Endothelial cell (in vitro differentiated cells): Measurements from ENCODE around the gene PSMD2. TPM values are rescaled to one million over a fixed set of nuclear protein-coding genes. Genes with fewer than 3 reads are reported as not detected.
A peak's percentile ranks its signal among the peaks of the same experiment; 100 is the strongest.

Experiments
- DNase-seq: peaks from one replicate; pipeline ENCODE4 v3.0.0; 2021; ENCODE audit warnings: low spot score
- H3K27ac Mint-ChIP-seq: one replicate; pipeline ENCODE4 v1.8.0; 2021; ENCODE audit warnings: mixed read lengths, inconsistent platforms; ENCODE audit not compliant: unreplicated experiment
- H3K27me3 Mint-ChIP-seq: one replicate; pipeline ENCODE4 v1.8.0; 2021; ENCODE audit warnings: mild to moderate bottlenecking, moderate library complexity, mixed read lengths, inconsistent platforms; ENCODE audit not compliant: unreplicated experiment
- H3K36me3 Mint-ChIP-seq: one replicate; pipeline ENCODE4 v1.8.0; 2021; ENCODE audit warnings: mild to moderate bottlenecking, low read depth, mixed read lengths, inconsistent platforms; ENCODE audit not compliant: unreplicated experiment
- H3K4me1 Mint-ChIP-seq: one replicate; pipeline ENCODE4 v1.8.0; 2021; ENCODE audit warnings: mild to moderate bottlenecking, mixed read lengths, inconsistent platforms; ENCODE audit not compliant: unreplicated experiment
- H3K4me3 Mint-ChIP-seq: one replicate; pipeline ENCODE4 v1.8.0; 2021; ENCODE audit warnings: mild to moderate bottlenecking, mixed read lengths, inconsistent platforms; ENCODE audit not compliant: unreplicated experiment
- H3K9me3 Mint-ChIP-seq: one replicate; pipeline ENCODE4 v1.8.0; 2021; ENCODE audit warnings: mixed read lengths, inconsistent platforms; ENCODE audit not compliant: unreplicated experiment
- total RNA-seq: library from RNA; stranded (reverse); fragmentation: NEBNext Ultra II Directional; extraction: Animal tissue kit (Norgen Biotek cat#: 25700); gene quantifications from one replicate; pipeline ENCODE4 v1.2.1, GENCODE V29; 2021; ENCODE audit not compliant: unreplicated experiment
- TF ChIP-seq, protein P1 (sequence below): fragments of 200-600 bp; sonication (generic); IDR thresholded peaks from one replicate; pipeline ENCODE4 v1.5.0; 2021; ENCODE audit warnings: antibody characterized with exemption; ENCODE audit not compliant: unreplicated experiment

The PSMD2 gene
- total RNA-seq, 1 donor from 2014 or later: 292 TPM

DNA sequence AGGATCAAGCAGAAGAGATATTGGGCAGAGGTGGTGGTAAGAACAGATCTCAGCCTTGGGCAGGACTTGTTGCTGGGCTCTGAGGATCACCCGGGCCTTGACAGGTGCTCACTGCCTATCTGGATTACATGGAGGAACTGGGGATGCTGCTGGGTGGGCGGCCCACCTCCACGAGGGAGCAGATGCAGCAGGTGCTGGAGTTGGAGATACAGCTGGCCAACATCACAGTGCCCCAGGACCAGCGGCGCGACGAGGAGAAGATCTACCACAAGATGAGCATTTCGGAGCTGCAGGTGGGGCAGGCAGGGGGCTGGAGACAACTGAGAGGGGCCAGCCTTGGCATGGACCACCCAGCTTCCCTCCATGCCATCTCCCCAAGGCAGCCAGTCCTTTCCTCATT lies 15.4 kb upstream of the PSMD2 start:
- DNase-seq: no peak
- TF ChIP-seq, protein P1, sequence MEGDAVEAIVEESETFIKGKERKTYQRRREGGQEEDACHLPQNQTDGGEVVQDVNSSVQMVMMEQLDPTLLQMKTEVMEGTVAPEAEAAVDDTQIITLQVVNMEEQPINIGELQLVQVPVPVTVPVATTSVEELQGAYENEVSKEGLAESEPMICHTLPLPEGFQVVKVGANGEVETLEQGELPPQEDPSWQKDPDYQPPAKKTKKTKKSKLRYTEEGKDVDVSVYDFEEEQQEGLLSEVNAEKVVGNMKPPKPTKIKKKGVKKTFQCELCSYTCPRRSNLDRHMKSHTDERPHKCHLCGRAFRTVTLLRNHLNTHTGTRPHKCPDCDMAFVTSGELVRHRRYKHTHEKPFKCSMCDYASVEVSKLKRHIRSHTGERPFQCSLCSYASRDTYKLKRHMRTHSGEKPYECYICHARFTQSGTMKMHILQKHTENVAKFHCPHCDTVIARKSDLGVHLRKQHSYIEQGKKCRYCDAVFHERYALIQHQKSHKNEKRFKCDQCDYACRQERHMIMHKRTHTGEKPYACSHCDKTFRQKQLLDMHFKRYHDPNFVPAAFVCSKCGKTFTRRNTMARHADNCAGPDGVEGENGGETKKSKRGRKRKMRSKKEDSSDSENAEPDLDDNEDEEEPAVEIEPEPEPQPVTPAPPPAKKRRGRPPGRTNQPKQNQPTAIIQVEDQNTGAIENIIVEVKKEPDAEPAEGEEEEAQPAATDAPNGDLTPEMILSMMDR: no peak
- H3K4me1 Mint-ChIP-seq: peaks cover under 1% of the 10 kb centered on the region
- no peak overlapping the region for H3K4me3 Mint-ChIP-seq
- peaks cover 22% of the 10 kb centered on the region for H3K27me3 Mint-ChIP-seq
- no peaks in the 10 kb centered on the region for H3K36me3 Mint-ChIP-seq
- no peak overlapping the region for H3K27ac Mint-ChIP-seq
- no peaks in the 10 kb centered on the region for H3K9me3 Mint-ChIP-seq

- Mint-ChIP-seq H3K27me3 (peaks cover 25% of the 10 kb centered on the region), H3K4me1 (no peaks in the 10 kb centered on the region), H3K36me3 (no peaks in the 10 kb centered on the region), H3K27ac (peak overlapping the region; percentile 55), H3K9me3 (no peaks in the 10 kb centered on the region), H3K4me3 (no peak overlapping the region)
- DNase-seq: peak; percentile 70
- TF ChIP-seq, protein P1: no peak
These were observed 14.3 kb upstream of the PSMD2 start for GRCh38 chr3:184284696-184285095.

GRCh38 chr3:184289426-184289938 lies 9.6 kb upstream of the PSMD2 start:
- no peaks in the 10 kb centered on the region for H3K36me3 Mint-ChIP-seq
- TF ChIP-seq, protein P1: peak; percentile 62
- no peaks in the 10 kb centered on the region for H3K9me3 Mint-ChIP-seq
- peaks cover 6% of the 10 kb centered on the region for H3K4me1 Mint-ChIP-seq
- DNase-seq: peak; percentile 71
- no peak overlapping the region for H3K27ac Mint-ChIP-seq
- H3K27me3 Mint-ChIP-seq: peaks cover 7% of the 10 kb centered on the region
- no peak overlapping the region for H3K4me3 Mint-ChIP-seq

- Mint-ChIP-seq H3K27ac (no peak overlapping the region), H3K4me1 (peaks cover 6% of the 10 kb centered on the region), H3K36me3 (no peaks in the 10 kb centered on the region), H3K27me3 (peaks cover 7% of the 10 kb centered on the region), H3K4me3 (no peak overlapping the region), H3K9me3 (no peaks in the 10 kb centered on the region)
- DNase-seq: no peak
- TF ChIP-seq, protein P1: no peak
These were observed 8.7 kb upstream of the PSMD2 start for GRCh38 chr3:184290331-184290730.

DNA sequence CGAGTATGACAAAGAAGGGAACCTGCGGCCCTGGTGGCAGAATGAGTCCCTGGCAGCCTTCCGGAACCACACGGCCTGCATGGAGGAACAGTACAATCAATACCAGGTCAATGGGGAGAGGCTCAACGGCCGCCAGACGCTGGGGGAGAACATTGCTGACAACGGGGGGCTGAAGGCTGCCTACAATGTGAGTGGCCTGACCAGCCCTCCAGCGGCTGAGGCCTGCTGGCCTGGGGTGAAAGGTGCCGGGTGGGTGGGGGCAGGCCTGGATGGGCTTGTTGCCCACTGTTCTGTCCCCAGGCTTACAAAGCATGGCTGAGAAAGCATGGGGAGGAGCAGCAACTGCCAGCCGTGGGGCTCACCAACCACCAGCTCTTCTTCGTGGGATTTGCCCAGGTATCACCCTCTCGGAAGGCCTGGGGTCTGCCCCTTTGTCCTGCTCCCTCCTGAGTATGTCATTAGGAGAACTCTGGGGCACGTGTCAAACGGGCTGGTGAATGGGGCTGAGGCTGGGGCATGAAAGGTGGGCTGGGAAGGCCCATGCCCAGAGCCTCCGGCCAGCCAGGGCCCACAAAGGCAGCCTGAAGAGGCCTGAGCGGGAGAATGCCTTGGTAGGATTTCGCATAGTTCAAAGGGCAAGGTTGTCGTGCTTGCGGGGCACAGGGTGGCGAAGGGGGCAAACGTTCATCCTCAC lies 7.8 kb upstream of the PSMD2 start:
- TF ChIP-seq, protein P1: no peak
- no peak for DNase-seq
- Mint-ChIP-seq H3K27me3 (peaks cover 5% of the 10 kb centered on the region), H3K4me3 (no peak overlapping the region), H3K36me3 (no peaks in the 10 kb centered on the region), H3K27ac (no peak overlapping the region), H3K9me3 (no peaks in the 10 kb centered on the region), H3K4me1 (peaks cover 6% of the 10 kb centered on the region)
